Calu3 (cell line): ENCODE data around the gene CYGB. TPM values are rescaled to one million over a fixed set of nuclear protein-coding genes. Genes with fewer than 3 reads are reported as not detected.

Experiments
- BruUV-seq: library from RNA; stranded (reverse); fragments of 400-500 nt; replicated peaks from 2 replicates; lab custom pipeline; 2021; lab: Mats Ljungman, UMichigan
- CTCF ChIA-PET: fragments of 300-600 bp; sonication (Branson Sonifier 250); formaldehyde crosslinking; loops from one replicate; lab custom pipeline; 2022; ENCODE audit warnings: antibody characterized with exemption; lab: Charles Lee
- DNase-seq: peaks from one replicate; pipeline ENCODE4 v3.0.0; 2022
- H3K27ac Mint-ChIP-seq: one replicate; pipeline ENCODE4 v1.8.0; 2022; ENCODE audit warnings: mixed read lengths; ENCODE audit not compliant: unreplicated experiment
- H3K27me3 Mint-ChIP-seq: one replicate; pipeline ENCODE4 v1.8.0; 2022; ENCODE audit warnings: mixed read lengths; ENCODE audit not compliant: unreplicated experiment
- H3K36me3 Mint-ChIP-seq: one replicate; pipeline ENCODE4 v1.8.0; 2022; ENCODE audit warnings: mild to moderate bottlenecking, moderate library complexity, mixed read lengths; ENCODE audit not compliant: insufficient read depth, unreplicated experiment
- H3K4me1 Mint-ChIP-seq: one replicate; pipeline ENCODE4 v1.8.0; 2022; ENCODE audit warnings: mild to moderate bottlenecking, low read depth, mixed read lengths; ENCODE audit not compliant: unreplicated experiment
- H3K4me3 Mint-ChIP-seq: one replicate; pipeline ENCODE4 v1.8.0; 2022; ENCODE audit warnings: mild to moderate bottlenecking, low read depth, moderate library complexity, mixed read lengths; ENCODE audit not compliant: unreplicated experiment
- H3K9me3 Mint-ChIP-seq: one replicate; pipeline ENCODE4 v1.8.0; 2022; ENCODE audit warnings: low read depth, mixed read lengths; ENCODE audit not compliant: unreplicated experiment
- CTCF ChIP-seq: fragments of 200-600 bp; IDR thresholded peaks from one replicate; pipeline ENCODE4 v1.8.0; 2022; ENCODE audit warnings: antibody characterized with exemption; ENCODE audit not compliant: unreplicated experiment
- intact Hi-C: fragments of 100-400 bp; cut with micrococcal nuclease; formaldehyde crosslinking; loops from one replicate; pipeline ENCODE4 v1.10.0; 2022; ENCODE audit not compliant: unreplicated experiment
- total RNA-seq: library from RNA; stranded (reverse); gene quantifications from 2 replicates; pipeline ENCODE4 v1.2.3, GENCODE V29; 2022

Gene CYGB
- total RNA-seq, 1 experiment from 2014 or later: not detected

GRCh38 chr17:76532072-76532651 lies 5.3 kb downstream of the CYGB start:
- peaks cover 53% of the 10 kb centered on the region for H3K27me3 Mint-ChIP-seq
- intact Hi-C loops: no loop called here
- H3K36me3 Mint-ChIP-seq: no peaks in the 10 kb centered on the region
- no peak for TF ChIP-seq CTCF
- peaks cover 16% of the 10 kb centered on the region for H3K4me1 Mint-ChIP-seq
- H3K27ac Mint-ChIP-seq: no peak overlapping the region
- DNase-seq: no peak
- no peaks in the 10 kb centered on the region for H3K9me3 Mint-ChIP-seq
- CTCF ChIA-PET: interaction anchor here (1.1 kb wide), 1 partner anchor 14 kb away, joined by 3 read pairs; no protein-coding TSS in a partner anchor
- H3K4me3 Mint-ChIP-seq: no peak overlapping the region
- BruUV-seq: no TSS peak

GRCh38 chr17:76531486-76532038 lies 5.9 kb downstream of the CYGB start:
- CTCF ChIA-PET: no interaction called here
- no peak for TF ChIP-seq CTCF
- BruUV-seq: no TSS peak
- Mint-ChIP-seq H3K27ac (no peak overlapping the region), H3K4me3 (no peak overlapping the region), H3K9me3 (no peaks in the 10 kb centered on the region), H3K36me3 (no peaks in the 10 kb centered on the region), H3K4me1 (peaks cover 20% of the 10 kb centered on the region), H3K27me3 (peaks cover 53% of the 10 kb centered on the region)
- DNase-seq: no peak
- intact Hi-C loops: no loop called here

- Mint-ChIP-seq H3K27ac (no peak overlapping the region), H3K4me3 (no peak overlapping the region), H3K36me3 (no peaks in the 10 kb centered on the region), H3K9me3 (no peaks in the 10 kb centered on the region), H3K27me3 (peaks cover 47% of the 10 kb centered on the region), H3K4me1 (peaks cover 20% of the 10 kb centered on the region)
- DNase-seq: no peak
- no peak for TF ChIP-seq CTCF
- CTCF ChIA-PET: no interaction called here
- no TSS peak for BruUV-seq
- intact Hi-C loops: no loop called here
These were observed 6.6 kb downstream of the CYGB start for GRCh38 chr17:76530811-76531485.

- no peak for DNase-seq
- BruUV-seq: no TSS peak
- H3K9me3 Mint-ChIP-seq: no peaks in the 10 kb centered on the region
- H3K27ac Mint-ChIP-seq: no peak overlapping the region
- H3K4me3 Mint-ChIP-seq: no peak overlapping the region
- peaks cover 22% of the 10 kb centered on the region for H3K4me1 Mint-ChIP-seq
- H3K27me3 Mint-ChIP-seq: peaks cover 40% of the 10 kb centered on the region
- CTCF ChIA-PET: interaction anchor here (0.5 kb wide), 1 partner anchor 198 kb away, joined by 3 read pairs; no protein-coding TSS in a partner anchor
- TF ChIP-seq CTCF: no peak
- no peaks in the 10 kb centered on the region for H3K36me3 Mint-ChIP-seq
- intact Hi-C loops: no loop called here
These were observed 7.3 kb downstream of the CYGB start for GRCh38 chr17:76530095-76530723.
